Keratinocyte (primary cell): ENCODE measurements around the gene SLC8A1.

ENCODE experiments used
- CTCF ChIP-seq, 3 experiments: IDR thresholded peaks in 1 of 3; conservative IDR thresholded peaks in 1 of 3; optimal IDR thresholded peaks in 1 of 3; 2 replicates in 2 of 3; 3 replicates in 1 of 3; pipeline versions ENCODE3 to v1.5.1; 2011; ENCODE audit warnings: low read length in 3 of 3, mild to moderate bottlenecking in 3 of 3, moderate library complexity in 2 of 3, control low read depth in 1 of 3, inconsistent platforms in 1 of 3; ENCODE audit not compliant: insufficient read depth in 2 of 3; ENCODE audit errors: extremely low read depth in 1 of 3
- EZH2 ChIP-seq: IDR thresholded peaks from one replicate; pipeline ENCODE4 v1.6.1; 2012; ENCODE audit warnings: inconsistent platforms, mild to moderate bottlenecking, low read length, moderate library complexity

GRCh38 chr2:40109381-40109780 is 342.5 kb downstream of the SLC8A1 start:
- TF ChIP-seq CTCF (optimal IDR thresholded peaks at IDR 0.05 in 1 of 3, IDR thresholded peaks at IDR 0.05 in 1 of 3, conservative IDR thresholded peaks at IDR 0.05 in 1 of 3; ENCODE audit: extremely low read depth in 1 of 3, insufficient read depth in 2 of 3, low read length in 3 of 3) (no peak), EZH2 (no peak)
